Right renal cortex interstitium (tissue), 3 donors: ENCODE data around the gene ENTPD6. TPM values are rescaled to one million over a fixed set of nuclear protein-coding genes. Genes with fewer than 3 reads are reported as not detected.

ENCODE experiments used
- DNase-seq, 3 donors: peaks; one replicate each; pipeline ENCODE4 v3.0.0-alpha.2; 2013; ENCODE audit warnings: low read depth in 3 of 3, low spot score in 2 of 3
- polyA plus RNA-seq, 3 donors: library from polyadenylated mRNA; unstranded; fragments of 120-200 nt; gene quantifications; one replicate each; pipeline ENCODE4 v1.2.1, GENCODE V29; 2013; ENCODE audit not compliant: insufficient read length in 3 of 3

ENTPD6 gene
- polyA plus RNA-seq, 3 donors = 33.8 to 38.3 (median 37.2) TPM

- no peak for DNase-seq
These were observed 11.8 kb downstream of the ENTPD6 start for GRCh38 chr20:25207149-25207959.

- DNase-seq = no peak
These were observed 12.5 kb downstream of the ENTPD6 start for GRCh38 chr20:25207960-25208534.

GRCh38 chr20:25209400-25209799, 13.9 kb downstream of the ENTPD6 start:
- no peak for DNase-seq

GRCh38 chr20:25209911-25210310, 14.4 kb downstream of the ENTPD6 start:
- DNase-seq = no peak

DNA sequence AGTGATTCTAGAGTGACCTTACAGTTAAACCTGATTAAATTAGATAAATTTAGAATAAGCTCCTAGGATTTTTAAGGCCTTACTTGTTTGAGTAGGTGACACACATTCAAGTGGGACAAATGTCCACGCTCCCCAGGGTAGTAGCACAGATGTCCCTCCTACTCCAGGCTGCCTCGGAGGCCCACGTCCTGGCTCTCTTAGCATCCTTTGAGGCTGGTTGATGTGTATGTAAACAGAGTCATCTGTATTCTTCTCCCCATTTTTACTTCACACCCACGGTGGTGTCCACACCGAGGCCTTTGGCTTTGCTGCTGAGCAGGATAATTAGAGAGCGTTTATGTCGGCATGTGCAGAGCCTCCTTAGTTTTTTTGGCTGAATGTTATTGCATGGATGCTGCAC, 15.8 kb downstream of the ENTPD6 start:
- DNase-seq = no peak

DNA sequence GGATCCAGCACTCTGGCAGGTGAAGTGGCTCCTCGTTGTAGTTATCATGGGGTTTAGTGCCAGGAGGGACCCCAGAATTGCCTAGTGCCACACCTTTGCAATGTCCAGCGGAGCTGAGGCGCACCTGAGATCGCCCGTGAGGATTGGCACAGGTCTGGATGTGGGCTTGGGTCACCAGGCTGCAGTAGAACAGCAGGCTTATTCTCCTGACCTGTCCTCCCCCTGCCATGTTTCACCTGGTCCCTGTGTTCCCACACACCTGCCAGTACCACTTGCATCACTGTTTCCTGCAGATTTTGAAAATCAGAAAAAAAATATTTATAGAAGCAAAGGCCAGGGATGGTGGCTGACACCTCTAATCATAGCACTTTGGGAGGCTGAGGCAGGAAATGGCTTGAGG, 16.7 kb downstream of the ENTPD6 start:
- DNase-seq = no peak

DNA sequence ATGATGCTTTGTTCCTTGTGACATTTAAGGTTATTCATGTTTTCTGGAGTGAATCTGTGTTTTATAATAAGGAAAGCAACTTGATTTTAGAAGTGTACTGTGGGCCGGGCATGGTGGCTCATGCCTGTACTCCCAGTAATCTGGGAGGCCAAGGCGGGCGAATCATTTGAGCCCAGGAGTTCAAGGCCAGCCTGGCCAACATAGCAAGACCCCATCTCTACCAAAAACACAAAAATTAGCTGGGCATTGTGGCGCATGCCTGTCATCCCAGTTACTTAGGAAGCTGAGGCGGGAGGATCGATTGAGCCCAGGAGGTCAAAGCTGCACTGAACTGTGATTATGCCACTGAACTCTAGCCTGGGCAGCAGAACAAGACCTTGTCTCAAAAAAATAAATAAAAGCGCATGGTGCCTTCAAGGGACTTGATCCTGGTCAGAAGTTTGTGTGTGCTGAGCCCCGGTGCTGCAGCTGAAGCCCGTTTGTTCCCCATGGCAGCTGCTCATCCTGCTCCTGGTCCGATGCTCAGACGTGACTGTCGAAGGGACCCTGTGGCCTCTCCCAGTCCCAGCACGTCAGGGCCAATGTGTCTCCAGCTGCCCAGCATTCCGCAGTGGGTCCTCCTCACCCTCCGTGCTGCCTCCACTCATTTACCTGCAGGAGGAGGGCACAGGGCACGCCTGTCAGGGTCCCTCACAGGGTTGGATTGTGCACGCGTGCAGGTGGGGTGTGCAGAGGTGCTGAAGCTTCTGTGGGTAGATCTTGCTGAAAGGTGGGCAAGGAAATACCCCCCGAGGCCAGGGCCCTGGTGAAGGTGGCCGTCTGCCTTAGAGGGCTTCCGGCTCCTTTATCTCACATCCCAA, 18.3 kb downstream of the ENTPD6 start:
- DNase-seq = no peak

- no peak for DNase-seq
These were observed 18.9 kb downstream of the ENTPD6 start for GRCh38 chr20:25214426-25214790.

- no peak for DNase-seq
These were observed 19.3 kb downstream of the ENTPD6 start for GRCh38 chr20:25214819-25215218.

DNA sequence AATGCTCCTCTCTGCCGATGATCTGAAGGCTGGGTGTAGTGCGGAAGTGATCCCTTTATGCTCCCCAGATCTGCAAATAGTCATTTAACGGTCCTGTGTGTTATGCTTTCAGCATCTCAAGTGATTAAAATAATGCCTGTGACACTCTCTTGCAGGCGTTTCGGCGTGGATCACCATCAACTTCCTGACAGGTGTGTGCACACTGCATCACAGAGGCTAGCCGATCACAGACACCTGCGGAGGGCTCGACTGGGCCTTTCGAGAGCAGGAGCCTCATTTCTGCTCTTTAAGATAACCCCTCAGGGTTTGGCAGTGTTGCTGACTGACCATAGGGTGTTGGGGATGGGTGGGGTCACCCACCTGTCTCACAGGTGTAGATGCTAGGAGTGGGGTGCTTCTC, 20.0 kb downstream of the ENTPD6 start:
- DNase-seq = no peak

- DNase-seq = no peak
These were observed 20.9 kb downstream of the ENTPD6 start for GRCh38 chr20:25216199-25216945.

DNA sequence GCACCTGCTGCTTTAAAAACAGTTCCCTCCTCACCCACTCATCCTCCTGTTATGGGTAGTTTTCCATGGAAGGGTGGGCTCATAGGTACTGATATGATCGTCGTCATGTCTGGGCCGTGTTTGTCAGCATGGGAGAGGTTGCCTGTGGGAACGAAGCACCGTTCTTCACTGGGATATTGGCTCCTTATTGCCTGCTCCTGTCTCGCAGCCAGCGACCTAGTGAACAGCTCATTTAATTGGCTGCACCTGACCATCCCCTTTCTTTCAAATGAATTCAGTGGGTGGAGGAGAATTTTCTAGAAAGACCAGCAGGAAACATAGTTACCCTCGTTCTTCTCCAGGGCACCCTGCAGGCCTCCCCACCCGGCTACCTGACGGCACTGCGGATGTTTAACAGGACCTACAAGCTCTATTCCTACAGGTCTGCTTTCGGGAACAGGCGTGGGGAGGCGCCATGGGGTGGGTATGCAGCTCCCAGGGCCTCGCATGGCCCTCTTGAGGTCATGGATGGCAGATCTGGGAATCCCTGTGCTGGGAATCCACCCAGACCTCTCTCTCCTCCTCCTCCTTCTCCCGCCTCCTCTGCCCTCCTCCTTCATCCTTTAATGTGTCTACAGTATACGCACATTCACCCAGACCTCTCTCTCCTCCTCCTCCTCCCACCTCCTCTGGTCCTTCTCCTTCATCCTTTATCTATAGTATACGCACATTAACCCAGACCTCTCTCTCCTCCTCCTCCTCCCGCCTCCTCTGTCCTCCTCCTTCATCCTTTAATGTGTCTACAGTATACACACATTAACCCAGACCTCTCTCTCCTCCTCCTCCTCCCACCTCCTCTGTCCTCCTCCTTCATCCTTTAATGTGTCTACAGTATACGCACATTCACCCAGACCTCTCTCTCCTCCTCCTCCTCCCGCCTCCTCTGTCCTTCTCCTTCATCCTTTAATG, 21.9 kb downstream of the ENTPD6 start:
- no peak for DNase-seq

- DNase-seq = no peak
These were observed 22.6 kb downstream of the ENTPD6 start for GRCh38 chr20:25218109-25218486.

- no peak for DNase-seq
These were observed 23.0 kb downstream of the ENTPD6 start for GRCh38 chr20:25218492-25218891.

DNA sequence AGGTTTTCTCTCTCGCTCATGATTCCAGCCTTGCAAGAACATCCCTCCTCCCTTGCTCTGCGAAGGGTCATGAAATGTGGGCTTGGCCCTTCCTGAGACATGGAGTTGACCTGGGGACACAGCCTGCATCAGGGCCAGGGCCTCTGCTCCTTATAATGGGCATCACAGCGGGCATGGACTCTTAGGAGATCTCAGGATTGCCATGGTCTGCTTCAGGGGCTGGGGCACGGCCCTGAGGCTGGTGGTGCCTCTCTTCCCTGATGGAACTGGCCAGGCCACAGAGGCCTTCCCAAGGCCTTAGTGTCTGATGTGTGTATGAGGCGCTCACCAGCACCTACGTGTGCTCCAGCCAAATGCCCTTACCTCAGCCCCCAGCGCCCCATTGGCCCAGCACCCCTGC, 23.9 kb downstream of the ENTPD6 start:
- DNase-seq = no peak

DNA sequence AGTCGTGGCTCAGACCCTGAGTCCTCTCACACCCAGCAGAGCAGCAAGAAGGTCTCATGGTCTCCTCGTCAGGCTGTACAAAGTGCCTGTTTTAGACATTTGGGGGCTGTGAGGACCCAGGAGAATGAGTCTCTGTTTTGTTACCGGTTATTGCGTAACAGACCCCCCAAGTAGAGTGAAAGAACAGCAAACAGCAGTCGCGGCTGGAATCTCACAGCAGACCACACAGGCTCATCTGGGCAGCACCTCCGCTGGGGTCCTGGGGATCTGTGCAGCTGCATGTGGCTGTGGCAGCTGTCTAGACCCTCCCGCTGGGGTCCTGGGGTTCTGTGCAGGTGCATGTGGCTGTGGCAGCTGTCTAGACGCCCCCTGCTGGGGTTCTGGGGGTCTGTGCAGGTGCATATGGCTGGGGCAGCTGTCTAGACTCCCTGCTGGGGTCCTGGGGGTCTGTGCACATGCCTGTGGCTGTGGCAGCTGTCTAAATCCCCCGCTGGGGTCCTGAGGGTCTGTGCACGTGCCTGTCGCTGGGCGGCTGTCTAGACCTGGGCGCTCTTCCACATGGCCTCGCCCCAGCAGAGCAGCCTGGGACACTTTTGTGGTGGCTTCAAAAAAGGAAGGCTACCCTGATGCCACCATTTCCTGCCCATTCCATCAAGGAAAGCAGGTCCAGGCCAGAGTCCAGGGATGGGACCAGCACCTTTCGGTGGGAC, 24.7 kb downstream of the ENTPD6 start:
- DNase-seq = no peak

- DNase-seq = no peak
These were observed 25.5 kb downstream of the ENTPD6 start for GRCh38 chr20:25220810-25221591.
